Neuronal stem cell (in vitro differentiated cells): Measurements from ENCODE around the gene MEN1.
A peak's percentile ranks its signal among the peaks of the same experiment; 100 is the strongest.

Experiments used
- DNase-seq: peaks from one replicate; pipeline ENCODE4 v3.0.0-alpha.2; 2013; ENCODE audit warnings: low spot score
- H2AFZ ChIP-seq: one replicate; pipeline ENCODE4 v1.6.1; 2013; ENCODE audit warnings: mild to moderate bottlenecking, low read length, inconsistent platforms
- H2AK5ac ChIP-seq: 2 replicates; pipeline ENCODE4 v1.6.1; 2013; ENCODE audit warnings: low read depth, mild to moderate bottlenecking, inconsistent platforms, low read length, moderate library complexity, mixed read lengths
- H2BK120ac ChIP-seq: 2 replicates; pipeline ENCODE4 v1.6.1; 2013; ENCODE audit warnings: low read depth, mild to moderate bottlenecking, inconsistent platforms, low read length, moderate library complexity, mixed read lengths
- H2BK12ac ChIP-seq: one replicate; pipeline ENCODE4 v1.6.1; 2013; ENCODE audit warnings: low read length, inconsistent platforms
- H2BK15ac ChIP-seq: 2 replicates; pipeline ENCODE4 v1.6.1; 2013; ENCODE audit warnings: mild to moderate bottlenecking, low read length, inconsistent platforms, mixed read lengths
- H2BK5ac ChIP-seq: one replicate; pipeline ENCODE4 v1.6.1; 2013; ENCODE audit warnings: inconsistent platforms, mild to moderate bottlenecking, low read length, moderate library complexity
- H3K14ac ChIP-seq: one replicate; pipeline ENCODE4 v1.6.1; 2013; ENCODE audit warnings: low read length, inconsistent platforms
- H3K18ac ChIP-seq: 2 replicates; pipeline ENCODE4 v1.6.1; 2013; ENCODE audit warnings: low read length, inconsistent platforms
- H3K23ac ChIP-seq: 2 replicates; pipeline ENCODE4 v1.6.1; 2013; ENCODE audit warnings: low read depth, mild to moderate bottlenecking, mixed read lengths, low read length, inconsistent platforms; ENCODE audit not compliant: poor library complexity
- H3K27ac ChIP-seq: replicated peaks from 3 replicates; pipeline ENCODE4 v1.5.1; 2013; ENCODE audit warnings: low read length, inconsistent platforms
- H3K27me3 ChIP-seq, 3 experiments: 2 replicates each; pipeline ENCODE4 v1.6.1; 2013; ENCODE audit warnings: low read length in 3 of 3, mild to moderate bottlenecking in 2 of 3, inconsistent platforms in 1 of 3, low read depth in 1 of 3, mixed read lengths in 1 of 3, moderate library complexity in 1 of 3; ENCODE audit not compliant: control insufficient read depth in 3 of 3, insufficient read depth in 3 of 3
- H3K36me3 ChIP-seq, 2 donors: replicated peaks in 1 of 2; 2 replicates each; pipeline ENCODE4 v1.6.1; 2013; ENCODE audit warnings: low read length in 2 of 2; ENCODE audit not compliant: control insufficient read depth in 2 of 2, insufficient read depth in 2 of 2
- H3K4ac ChIP-seq: 2 replicates; pipeline ENCODE4 v1.6.1; 2013; ENCODE audit warnings: inconsistent platforms, mild to moderate bottlenecking, low read length, moderate library complexity
- H3K4me1 ChIP-seq, 2 donors: 1 replicate in 1 of 2; 2 replicates in 1 of 2; pipeline ENCODE4 v1.6.1; 2013; ENCODE audit warnings: low read length in 2 of 2, low read depth in 1 of 2; ENCODE audit not compliant: control insufficient read depth in 2 of 2, insufficient read depth in 1 of 2
- H3K4me2 ChIP-seq: one replicate; pipeline ENCODE4 v1.6.1; 2013; ENCODE audit warnings: mild to moderate bottlenecking, low read length, inconsistent platforms; ENCODE audit not compliant: insufficient read depth, poor library complexity, severe bottlenecking
- H3K4me3 ChIP-seq, 2 donors: 2 replicates each; pipeline ENCODE4 v1.5.1; 2013; ENCODE audit warnings: low read length in 2 of 2, mild to moderate bottlenecking in 2 of 2, inconsistent platforms in 1 of 2, moderate library complexity in 1 of 2
- H3K79me1 ChIP-seq: one replicate; pipeline ENCODE4 v1.6.1; 2013; ENCODE audit warnings: low read depth, mild to moderate bottlenecking, inconsistent platforms, low read length, moderate library complexity
- H3K9ac ChIP-seq: one replicate; pipeline ENCODE4 v1.6.1; 2013; ENCODE audit warnings: mild to moderate bottlenecking, low read depth, low read length, inconsistent platforms; ENCODE audit not compliant: poor library complexity
- H3K9me3 ChIP-seq, 2 donors: replicated peaks in 1 of 2; 2 replicates each; pipeline versions ENCODE3 to v1.6.1; 2013; ENCODE audit warnings: low read length in 2 of 2, mild to moderate bottlenecking in 2 of 2, inconsistent platforms in 1 of 2, low read depth in 1 of 2, mixed read lengths in 1 of 2, moderate library complexity in 1 of 2; ENCODE audit not compliant: control insufficient read depth in 2 of 2, insufficient read depth in 1 of 2
- H4K8ac ChIP-seq: one replicate; pipeline ENCODE4 v1.6.1; 2013; ENCODE audit warnings: low read depth, mild to moderate bottlenecking, inconsistent platforms, low read length, moderate library complexity
- H4K91ac ChIP-seq: one replicate; pipeline ENCODE4 v1.6.1; 2013; ENCODE audit warnings: low read length, low read depth, mild to moderate bottlenecking, inconsistent platforms; ENCODE audit not compliant: poor library complexity
- WGBS, 2 donors: extraction: QIAGEN DNeasy Blood & Tissue Kit; methylation state at CpG; one replicate each; pipeline ENCODE4 v1.1.7; 2013; ENCODE audit warnings: missing lambda C conversion rate in 2 of 2, mixed read lengths in 1 of 2; ENCODE audit not compliant: insufficient read length in 2 of 2, insufficient replicate concordance in 1 of 2; ENCODE audit errors: extremely low coverage in 2 of 2; 5-methylcytosine and 5-hydroxymethylcytosine counted together

MEN1 gene

DNA sequence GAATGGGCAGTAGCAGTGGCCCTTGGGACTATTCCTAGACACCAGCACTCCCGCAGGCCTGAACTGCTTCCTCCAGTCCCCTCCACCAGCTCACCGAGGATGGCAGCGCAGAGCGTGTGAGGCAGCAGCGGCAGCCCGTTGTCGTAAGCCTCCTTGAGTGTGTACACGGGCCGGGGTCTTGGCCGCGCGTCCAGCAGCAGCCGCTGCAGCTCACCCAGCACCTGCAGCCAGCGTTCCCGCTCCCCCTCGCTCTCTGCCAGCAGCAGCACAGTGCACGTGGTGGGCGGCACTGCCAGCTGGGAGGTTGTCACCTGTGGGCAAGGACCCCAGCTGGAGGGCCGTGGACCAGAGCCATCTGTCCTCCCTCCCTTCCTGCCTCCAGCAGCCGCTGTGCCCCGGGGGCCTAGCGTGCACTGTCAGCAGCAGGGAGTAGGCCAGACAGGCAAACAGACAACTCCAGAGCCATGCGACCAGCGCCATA, 21.1 kb upstream of the MEN1 start:
- H3K23ac ChIP-seq = peak overlapping the region; percentile 89
- H2AK5ac ChIP-seq = peak overlapping the region; percentile 68
- H4K91ac ChIP-seq = peak overlapping the region; percentile 85
- peak overlapping the region; percentile 56 for H3K14ac ChIP-seq
- peak overlapping the region; percentile 53 for H3K4ac ChIP-seq
- WGBS, 2 donors = no CpG with 5 or more reads among the region's 24 CpGs
- peaks cover 0 to 44% (median 0%) of the 10 kb centered on the region in 3 experiments for H3K27me3 ChIP-seq
- H3K36me3 ChIP-seq = no peaks in the 10 kb centered on the region
- H2BK12ac ChIP-seq = peak overlapping the region; percentile 22
- no peak overlapping the region for H4K8ac ChIP-seq
- H3K4me1 ChIP-seq = peaks cover 0 to 1% of the 10 kb centered on the region in 2 donors
- peak overlapping the region; percentile 82 for H2BK5ac ChIP-seq
- no peak overlapping the region for H3K4me2 ChIP-seq
- peak overlapping the region; percentile 64 for H3K18ac ChIP-seq
- no peak overlapping the region for H3K27ac ChIP-seq
- H2AFZ ChIP-seq = peak overlapping the region; percentile 22
- H3K9ac ChIP-seq = peak overlapping the region; percentile 44
- no peak for DNase-seq
- no peaks in the 10 kb centered on the region for H3K79me1 ChIP-seq
- no peak overlapping the region for H2BK15ac ChIP-seq
- H3K9me3 ChIP-seq = no peaks in the 10 kb centered on the region
- H3K4me3 ChIP-seq = no peak overlapping the region
- H2BK120ac ChIP-seq = no peak overlapping the region

DNA sequence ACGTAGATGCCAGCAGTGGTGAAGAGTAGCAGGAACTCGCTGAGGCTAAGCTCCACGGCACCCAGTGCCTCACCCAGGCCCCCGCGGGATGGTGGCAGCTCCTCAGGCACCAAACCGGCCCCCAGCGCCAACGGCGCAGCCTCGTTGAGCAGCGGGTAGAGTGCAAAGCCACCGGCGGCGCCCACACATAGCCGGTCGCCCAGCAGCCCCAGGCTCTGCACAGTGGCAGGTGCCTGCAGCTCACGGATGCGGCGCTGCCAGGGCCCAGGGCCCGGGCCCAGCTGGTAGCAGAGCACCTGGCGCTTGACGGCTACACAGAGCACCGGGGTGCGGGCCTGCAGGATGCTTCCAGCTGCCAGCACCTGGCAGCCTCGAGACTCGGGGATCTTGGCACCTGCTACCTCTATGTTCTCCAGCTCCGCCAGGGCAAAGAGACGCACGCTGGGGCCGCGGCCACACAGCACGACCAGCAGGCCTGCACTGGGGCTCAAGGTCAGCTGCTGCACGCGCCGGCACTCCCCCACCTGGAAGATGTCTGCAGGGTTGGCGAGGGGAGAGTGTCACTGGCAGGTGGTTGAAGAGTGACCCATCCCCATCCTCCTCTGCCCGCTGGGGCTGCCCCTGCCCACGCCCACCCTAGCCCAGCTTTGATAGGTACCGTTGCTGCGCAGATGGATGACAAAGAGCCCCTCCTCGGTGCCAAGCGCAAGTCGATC, 19.3 kb upstream of the MEN1 start:
- Histone ChIP-seq H4K8ac (no peak overlapping the region), H2BK5ac (no peak overlapping the region), H3K4ac (no peak overlapping the region), H3K36me3 (no peaks in the 10 kb centered on the region), H3K4me2 (no peak overlapping the region), H3K4me3 (peak overlapping the region in 1 of 2 donors; percentile 28), H2BK12ac (no peak overlapping the region), H3K14ac (peak overlapping the region; percentile 38), H3K9me3 (no peaks in the 10 kb centered on the region), H3K79me1 (no peaks in the 10 kb centered on the region), H3K4me1 (peaks cover 0 to 1% of the 10 kb centered on the region in 2 donors), H3K9ac (peak overlapping the region; percentile 1), H3K18ac (no peak overlapping the region), H3K27me3 (peaks cover 0 to 32% (median 0%) of the 10 kb centered on the region in 3 experiments), H4K91ac (peak overlapping the region; percentile 43), H3K23ac (peak overlapping the region; percentile 73), H2AFZ (no peak overlapping the region), H2AK5ac (peak overlapping the region; percentile 13), H2BK15ac (no peak overlapping the region), H3K27ac (no peak overlapping the region), H2BK120ac (no peak overlapping the region)
- no peak for DNase-seq
- WGBS, 2 donors = no CpG with 5 or more reads among the region's 43 CpGs

DNA sequence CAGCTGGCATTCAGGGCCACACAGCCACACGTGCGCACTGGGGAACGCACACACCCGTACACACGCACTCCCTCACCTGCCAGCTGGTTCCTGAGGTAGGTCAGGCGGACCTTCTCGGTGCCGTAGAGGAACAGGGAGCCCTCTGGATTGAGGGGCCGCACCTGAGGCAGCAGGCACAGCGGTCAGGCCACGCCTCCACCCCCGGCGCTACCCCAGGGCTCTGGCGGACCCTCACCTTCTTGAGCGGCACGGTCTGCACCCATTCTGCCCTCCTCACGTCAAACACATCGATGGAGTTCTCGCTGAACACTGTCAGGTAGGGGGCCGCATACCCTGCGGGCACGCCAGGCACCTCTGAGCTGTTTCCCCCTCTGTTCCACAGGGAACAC, 17.1 kb upstream of the MEN1 start:
- Histone ChIP-seq H3K9ac (no peak overlapping the region), H3K27ac (no peak overlapping the region), H3K23ac (peak overlapping the region; percentile 95), H2AFZ (no peak overlapping the region), H2BK12ac (no peak overlapping the region), H3K4ac (peak overlapping the region; percentile 86), H3K4me1 (peaks cover 0 to 1% of the 10 kb centered on the region in 2 donors), H3K14ac (no peak overlapping the region), H2AK5ac (peak overlapping the region; percentile 80), H2BK120ac (no peak overlapping the region), H4K91ac (no peak overlapping the region), H3K18ac (peak overlapping the region; percentile 54), H2BK5ac (no peak overlapping the region), H3K27me3 (peaks cover 0 to 15% (median 0%) of the 10 kb centered on the region in 3 experiments), H3K36me3 (no peaks in the 10 kb centered on the region), H3K79me1 (no peaks in the 10 kb centered on the region), H3K9me3 (no peaks in the 10 kb centered on the region), H3K4me3 (no peak overlapping the region), H2BK15ac (peak overlapping the region; percentile 76), H4K8ac (peak overlapping the region; percentile 74), H3K4me2 (no peak overlapping the region)
- WGBS, 2 donors = no CpG with 5 or more reads among the region's 22 CpGs
- no peak for DNase-seq

DNA sequence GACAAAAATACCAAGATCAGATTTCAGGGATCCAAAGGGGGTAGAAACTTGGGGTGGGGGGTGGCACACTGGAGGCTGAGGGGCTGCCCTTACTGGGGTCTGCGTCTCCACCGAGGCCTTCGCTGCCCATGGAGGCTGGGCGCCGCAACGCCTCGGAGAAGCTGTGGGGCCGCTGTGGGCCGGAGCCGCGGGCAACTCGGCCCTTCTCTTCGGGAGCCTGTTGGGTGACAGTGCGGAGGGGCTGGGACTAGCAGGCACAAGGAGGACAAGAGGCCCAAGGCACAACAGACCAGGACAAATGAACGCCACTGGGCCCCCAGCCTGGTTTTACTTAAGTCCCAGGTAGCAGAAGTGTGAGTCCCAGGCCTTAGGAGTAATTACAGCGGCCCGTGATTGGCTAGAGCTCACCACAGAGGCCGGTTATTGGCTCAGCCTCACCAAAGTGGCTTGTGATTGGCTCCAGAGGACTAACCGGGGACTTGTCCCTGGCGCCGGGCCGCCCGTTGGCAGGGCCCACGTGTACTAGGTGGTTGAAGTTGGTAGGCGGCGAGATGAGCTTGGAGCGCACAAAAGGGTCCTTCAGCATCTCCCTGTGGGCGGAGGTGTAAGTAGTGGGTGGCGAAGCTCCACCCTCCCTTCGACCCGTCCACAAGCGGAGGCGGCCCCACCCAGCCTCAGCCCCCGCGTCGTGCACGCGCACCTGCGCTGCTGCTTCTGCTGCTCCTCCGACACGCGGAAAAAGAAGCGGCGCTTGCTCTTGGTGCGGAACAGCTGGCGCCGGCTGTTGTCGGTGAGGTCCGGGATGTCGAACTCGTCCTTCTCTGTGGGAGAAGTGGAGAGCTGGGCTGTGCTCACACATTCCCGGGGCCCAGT, 16.5 kb upstream of the MEN1 start:
- H3K27ac ChIP-seq = no peak overlapping the region
- H3K4me2 ChIP-seq = no peak overlapping the region
- H2BK5ac ChIP-seq = no peak overlapping the region
- peak overlapping the region; percentile 80 for H2AK5ac ChIP-seq
- peak overlapping the region; percentile 95 for H3K23ac ChIP-seq
- peak overlapping the region; percentile 76 for H2BK15ac ChIP-seq
- H3K9me3 ChIP-seq = no peaks in the 10 kb centered on the region
- H3K27me3 ChIP-seq = peaks cover 0 to 9% (median 0%) of the 10 kb centered on the region in 3 experiments
- H2BK120ac ChIP-seq = no peak overlapping the region
- WGBS, 2 donors = no CpG with 5 or more reads among the region's 52 CpGs
- H3K18ac ChIP-seq = peak overlapping the region; percentile 54
- H3K36me3 ChIP-seq = no peaks in the 10 kb centered on the region
- no peaks in the 10 kb centered on the region for H3K79me1 ChIP-seq
- no peak overlapping the region for H3K4me3 ChIP-seq
- H2AFZ ChIP-seq = no peak overlapping the region
- DNase-seq = no peak
- peaks cover 0 to 1% of the 10 kb centered on the region in 2 donors for H3K4me1 ChIP-seq
- no peak overlapping the region for H2BK12ac ChIP-seq
- H4K91ac ChIP-seq = no peak overlapping the region
- H3K9ac ChIP-seq = peak overlapping the region; percentile 30
- peak overlapping the region; percentile 86 for H3K4ac ChIP-seq
- peak overlapping the region; percentile 74 for H4K8ac ChIP-seq
- H3K14ac ChIP-seq = no peak overlapping the region
